NCI-H2029 (cell line): ENCODE data around the gene ARAF.
A peak's percentile ranks its signal among the peaks of the same experiment; 100 is the strongest.

Experiments
- DNase-seq: peaks from one replicate; lab custom pipeline; 2025; lab: John Stamatoyannopoulos, UW

Gene ARAF

DNA sequence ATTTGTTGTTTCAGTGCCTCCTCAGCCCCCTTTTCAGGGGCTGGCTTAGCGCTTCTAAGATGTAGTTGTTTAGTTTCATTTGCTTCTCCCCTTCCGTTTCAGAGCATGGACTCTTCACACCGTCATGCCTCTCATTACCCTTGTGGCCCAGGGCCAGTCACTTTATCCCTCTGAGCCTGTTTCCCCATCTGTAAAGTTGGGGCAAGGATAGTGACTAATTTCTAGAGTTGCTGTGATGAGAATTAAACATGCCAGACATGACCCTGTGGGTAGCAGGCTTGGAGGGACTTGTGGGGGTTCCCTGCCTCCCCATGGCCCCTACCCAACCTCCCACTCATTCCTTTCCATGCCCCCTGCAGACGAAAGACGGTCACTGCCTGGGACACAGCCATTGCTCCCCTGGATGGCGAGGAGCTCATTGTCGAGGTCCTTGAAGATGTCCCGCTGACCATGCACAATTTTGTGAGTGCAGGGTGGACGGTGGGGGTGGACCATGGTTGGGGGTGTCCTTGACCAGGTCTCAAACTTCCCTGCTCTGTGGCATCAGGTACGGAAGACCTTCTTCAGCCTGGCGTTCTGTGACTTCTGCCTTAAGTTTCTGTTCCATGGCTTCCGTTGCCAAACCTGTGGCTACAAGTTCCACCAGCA is 3.6 kb downstream of the ARAF start:
- no peak for DNase-seq

DNA sequence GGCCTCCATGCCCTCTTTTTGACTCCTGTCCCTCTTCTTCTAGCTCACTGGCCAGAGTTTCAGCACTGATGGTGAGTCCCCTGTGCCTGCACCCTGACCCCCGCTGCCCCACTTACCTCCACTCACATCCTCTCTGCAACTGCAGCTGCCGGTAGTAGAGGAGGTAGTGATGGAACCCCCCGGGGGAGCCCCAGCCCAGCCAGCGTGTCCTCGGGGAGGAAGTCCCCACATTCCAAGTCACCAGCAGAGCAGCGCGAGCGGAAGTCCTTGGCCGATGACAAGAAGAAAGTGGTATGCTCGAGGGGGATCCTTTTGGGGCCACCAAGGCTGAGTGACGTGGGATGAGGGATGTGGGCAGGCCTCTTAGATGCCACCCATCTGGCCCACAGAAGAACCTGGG is 5.8 kb downstream of the ARAF start:
- DNase-seq = no peak

DNA sequence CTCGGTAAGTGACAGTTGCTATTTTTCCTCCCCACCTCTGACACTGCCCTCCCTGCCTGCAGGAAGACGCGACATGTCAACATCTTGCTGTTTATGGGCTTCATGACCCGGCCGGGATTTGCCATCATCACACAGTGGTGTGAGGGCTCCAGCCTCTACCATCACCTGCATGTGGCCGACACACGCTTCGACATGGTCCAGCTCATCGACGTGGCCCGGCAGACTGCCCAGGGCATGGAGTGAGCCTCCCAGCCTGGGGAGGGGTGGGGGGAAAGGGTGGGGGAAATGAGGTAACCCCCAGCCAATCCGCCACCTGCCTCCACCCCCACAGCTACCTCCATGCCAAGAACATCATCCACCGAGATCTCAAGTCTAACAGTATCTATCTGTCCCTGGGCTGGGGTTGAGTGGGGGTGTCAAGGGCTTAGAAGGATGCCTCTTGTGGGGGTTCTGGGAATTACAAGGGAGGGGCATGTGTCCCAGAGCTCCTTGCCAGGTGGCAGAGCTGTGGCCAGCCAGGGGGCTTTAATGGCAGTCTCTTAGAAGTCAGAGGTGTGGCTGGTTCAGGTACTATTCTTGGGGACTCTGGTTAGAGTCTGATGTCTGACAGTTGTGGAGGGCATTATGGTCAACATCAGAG is 7.8 kb downstream of the ARAF start:
- no peak for DNase-seq

DNA sequence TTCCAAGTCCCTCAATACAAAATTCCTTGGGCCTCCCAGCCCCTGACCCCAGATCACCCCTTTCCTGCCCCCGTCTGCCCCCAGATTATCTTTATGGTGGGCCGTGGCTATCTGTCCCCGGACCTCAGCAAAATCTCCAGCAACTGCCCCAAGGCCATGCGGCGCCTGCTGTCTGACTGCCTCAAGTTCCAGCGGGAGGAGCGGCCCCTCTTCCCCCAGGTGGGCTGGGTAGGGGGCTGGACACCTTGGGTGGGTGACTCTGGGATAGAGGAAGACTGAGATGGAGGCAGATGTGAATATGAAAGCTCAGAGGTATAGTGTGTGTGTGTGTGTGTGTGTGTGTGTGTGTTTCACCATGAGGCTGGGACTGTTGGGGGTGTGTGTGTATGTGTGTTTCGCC is 9.8 kb downstream of the ARAF start:
- no peak for DNase-seq

DNA sequence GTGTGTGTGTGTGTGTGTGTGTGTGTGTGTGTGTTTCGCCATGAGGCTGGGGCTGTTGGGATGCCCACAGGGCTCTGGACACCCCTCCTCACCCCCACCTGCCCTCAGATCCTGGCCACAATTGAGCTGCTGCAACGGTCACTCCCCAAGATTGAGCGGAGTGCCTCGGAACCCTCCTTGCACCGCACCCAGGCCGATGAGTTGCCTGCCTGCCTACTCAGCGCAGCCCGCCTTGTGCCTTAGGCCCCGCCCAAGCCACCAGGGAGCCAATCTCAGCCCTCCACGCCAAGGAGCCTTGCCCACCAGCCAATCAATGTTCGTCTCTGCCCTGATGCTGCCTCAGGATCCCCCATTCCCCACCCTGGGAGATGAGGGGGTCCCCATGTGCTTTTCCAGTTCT is 10.2 kb downstream of the ARAF start:
- DNase-seq = no peak

DNA sequence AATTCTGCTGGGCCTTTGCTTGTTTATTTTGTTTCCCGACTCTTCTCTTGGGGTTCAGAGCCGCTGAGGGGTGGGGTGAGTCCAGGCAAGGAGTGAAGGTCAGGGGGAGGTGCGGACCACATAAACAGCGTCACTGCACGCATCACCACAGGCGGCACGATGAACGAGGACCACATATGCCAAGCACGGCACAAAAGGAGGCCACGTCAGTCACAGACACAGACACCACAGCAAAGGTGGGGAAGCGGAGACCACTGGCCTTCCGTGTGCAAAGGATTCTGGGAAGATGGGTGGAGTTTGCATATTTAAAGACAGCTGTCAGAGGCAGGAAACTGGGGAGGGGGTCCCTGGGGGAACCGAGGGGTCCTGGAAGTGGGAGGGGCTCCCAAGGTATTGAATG is 10.9 kb downstream of the ARAF start:
- no peak for DNase-seq

DNA sequence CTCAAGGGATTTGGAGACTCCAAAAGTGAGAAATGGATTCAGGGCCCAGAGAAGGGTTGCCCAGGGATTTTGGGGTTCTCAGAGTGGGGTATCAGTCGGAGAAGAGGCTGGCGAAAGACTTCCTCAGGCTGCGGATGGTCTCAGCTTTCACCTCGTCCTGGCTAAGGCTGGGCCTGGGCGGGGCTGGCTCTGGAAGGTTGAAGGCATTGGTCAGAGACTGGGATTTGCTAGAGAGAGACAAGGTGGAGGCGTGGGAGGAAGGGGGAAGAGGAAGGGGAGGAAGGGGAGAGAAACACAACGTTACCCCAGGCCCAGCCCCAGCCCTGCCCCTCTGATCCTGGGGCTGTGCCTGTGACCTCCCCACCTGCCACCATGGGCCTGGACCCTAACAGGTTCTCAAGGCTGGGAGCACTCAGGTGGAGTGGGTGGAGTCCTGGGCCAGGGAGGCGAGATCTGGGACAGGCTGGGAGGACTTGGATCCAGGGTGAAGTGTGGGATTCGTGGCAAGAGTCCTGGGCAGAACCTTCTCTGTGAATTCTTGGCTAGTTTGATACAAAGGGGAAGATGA is 11.9 kb downstream of the ARAF start:
- no peak for DNase-seq

DNA sequence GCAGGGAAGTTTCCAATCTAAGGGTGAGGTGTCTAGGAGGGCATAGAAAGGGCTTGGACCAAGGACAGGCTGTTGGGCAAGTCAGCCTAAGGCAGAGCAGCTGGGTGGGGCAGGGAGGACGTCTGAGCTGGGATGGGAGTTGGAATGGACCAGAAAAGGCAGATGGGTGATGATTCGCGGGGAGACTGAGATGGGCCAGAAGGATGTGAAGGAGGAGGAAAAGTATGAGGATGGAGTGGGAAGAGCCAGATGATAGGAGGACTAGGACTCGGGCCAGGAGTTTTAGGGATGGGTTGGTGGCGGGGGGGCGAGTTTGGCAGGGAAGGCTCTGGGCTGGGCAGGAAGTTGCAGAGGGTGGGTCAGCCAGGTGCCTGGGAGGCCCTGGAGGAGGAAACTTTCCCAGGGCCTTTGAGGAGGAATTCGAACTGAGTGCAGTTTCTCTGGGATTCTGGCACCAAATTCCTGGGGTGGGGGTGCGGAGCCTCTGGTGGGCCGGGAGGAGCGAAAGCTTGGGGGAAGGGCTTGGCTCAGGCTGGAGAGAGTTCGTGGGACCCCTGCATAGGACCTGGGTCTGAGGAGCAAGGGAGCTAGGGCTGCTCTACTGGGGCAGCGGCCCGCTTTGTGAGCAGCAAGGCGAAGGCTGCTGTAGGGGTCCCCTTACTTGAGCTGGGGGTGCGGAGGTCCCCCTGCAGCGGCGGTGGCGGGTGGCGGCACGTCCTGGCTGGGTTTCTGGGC is 12.5 kb downstream of the ARAF start:
- no peak for DNase-seq

DNA sequence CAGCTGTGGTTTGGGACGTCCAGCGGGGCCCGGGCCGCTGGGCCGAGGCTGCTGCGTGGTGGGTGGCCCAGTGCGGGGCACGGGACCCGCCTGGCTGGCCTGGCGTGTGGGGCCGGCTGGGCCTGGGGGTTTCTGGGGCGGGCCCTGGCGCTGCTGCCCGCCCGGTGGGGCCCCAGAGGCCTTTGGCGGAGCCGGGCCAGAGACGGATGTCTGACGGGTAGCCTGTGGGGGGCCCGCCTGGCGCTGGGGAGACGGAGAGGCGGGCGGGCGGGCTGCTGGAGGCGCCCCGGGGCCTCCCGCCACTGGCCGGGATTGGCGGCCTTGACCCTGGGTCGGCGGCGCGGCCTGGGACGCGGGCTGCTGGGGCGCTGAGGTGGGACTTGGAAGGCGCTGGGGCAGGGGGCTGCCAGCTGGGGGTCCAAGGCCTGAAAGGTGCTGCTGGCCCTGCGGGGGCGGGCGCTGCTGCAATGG is 13.1 kb downstream of the ARAF start:
- no peak for DNase-seq

DNA sequence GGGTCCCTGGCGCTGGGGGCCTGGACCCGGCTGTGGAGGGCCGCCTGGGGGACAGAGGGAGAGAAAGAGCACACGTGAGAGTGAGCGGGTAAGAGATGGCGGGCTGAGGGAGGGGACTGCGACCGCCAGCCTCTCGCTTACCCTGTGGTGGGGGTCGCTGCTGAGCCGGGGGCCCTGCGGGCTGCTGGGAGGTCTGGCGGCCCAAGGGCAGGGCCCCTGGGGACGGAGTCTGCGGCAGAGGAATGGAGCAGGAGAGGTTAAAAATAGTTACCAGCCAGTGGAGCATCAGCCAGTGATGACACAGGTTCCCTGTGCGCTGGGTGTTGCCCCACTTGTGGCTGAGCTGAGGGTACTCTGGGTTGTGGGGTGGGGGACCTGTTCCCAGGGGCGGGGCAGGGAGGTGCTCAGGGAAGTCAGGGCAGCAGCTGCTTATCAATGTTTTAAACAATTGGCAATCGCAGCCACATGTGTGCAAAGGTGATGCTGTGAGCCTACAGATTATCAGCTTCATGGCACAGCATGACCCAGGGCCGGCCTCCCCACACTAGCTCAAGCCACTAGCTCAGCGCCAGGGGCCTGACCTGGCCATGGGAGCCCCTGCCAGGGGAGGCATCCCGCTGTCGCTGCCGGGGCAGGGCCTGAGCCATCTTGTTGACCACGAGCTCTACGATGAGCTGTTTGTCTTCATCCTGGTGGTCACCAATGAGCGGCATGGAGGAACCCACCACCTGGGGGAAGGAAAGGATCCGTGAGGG is 13.7 kb downstream of the ARAF start:
- no peak for DNase-seq

DNA sequence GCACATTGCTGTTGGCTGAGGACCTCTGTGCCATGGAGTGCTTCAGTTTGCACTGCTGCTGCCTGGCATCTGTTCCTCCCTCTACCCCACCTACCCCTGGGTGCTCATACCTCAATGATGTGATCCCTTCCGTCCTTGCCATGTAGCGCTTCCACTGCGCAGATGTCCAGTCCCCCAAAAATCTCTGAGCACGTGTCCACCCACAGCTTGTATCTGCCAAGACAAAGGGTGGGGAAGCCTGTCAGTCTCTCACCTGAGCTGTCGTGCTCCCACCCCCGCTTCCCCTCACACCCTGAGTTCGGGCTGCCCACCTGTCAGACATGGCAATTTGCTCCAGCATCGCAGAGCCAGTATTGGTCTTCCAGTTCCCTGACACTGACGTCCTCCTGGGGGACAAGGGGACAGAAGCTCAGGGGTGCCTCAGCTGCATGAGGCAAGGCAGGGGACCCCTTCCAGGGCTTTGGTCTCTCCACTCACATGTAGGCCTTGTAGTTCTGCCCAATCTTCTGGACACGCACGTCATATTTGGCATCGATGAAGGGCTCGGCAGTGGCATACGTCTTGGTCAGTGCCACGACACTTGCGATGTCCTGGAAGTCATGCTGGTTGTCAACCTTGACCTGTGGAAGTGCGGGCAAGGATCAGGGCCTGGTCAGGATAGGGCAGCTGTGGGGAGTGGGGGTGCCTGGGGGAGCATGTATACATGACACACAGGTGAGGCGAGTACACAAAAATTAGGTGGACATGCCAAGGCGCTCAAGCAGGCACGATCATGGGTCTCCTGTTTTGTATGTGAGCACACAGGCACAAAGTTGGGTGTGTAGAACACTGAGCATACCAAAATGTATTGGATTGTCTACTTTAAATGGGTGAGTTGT is 15.3 kb downstream of the ARAF start:
- DNase-seq = no peak

DNA sequence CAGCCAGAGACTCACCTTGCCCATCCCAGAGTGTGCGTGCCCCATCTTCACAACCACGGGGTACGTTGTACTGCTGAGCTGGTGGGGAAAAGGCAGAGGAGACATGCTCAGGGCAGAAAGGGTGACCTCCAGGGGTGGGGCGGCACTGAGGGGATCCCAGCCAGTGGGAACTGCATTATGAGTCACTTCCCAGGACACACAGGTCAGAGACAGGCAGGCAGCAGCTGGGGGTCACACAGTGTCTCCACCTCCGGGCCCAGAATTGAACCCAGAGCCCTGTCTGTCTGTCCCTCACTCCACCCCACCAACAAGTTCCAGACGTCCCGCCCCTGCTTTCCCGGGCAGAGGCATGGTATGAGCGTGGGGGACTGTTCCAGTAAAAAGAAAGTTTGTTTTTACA is 16.4 kb downstream of the ARAF start:
- DNase-seq = no peak

DNA sequence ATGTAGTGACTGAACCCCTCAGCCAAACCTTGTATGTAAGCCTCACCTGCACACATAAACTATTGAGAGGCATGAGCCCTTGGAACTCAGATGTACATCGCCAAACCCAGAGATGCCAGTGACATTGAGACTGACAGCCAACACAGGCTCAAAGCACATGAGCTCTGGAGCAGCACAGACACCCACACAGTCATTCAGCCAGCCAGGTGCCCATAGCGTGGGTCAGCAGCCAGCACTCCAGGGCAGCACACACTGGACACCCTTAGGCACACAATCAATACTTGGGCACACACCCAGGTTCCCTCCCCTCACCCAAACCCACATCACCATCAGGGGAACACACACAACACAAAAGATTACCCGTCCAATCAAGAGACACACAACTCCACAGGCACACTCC is 16.9 kb downstream of the ARAF start:
- DNase-seq = no peak

DNA sequence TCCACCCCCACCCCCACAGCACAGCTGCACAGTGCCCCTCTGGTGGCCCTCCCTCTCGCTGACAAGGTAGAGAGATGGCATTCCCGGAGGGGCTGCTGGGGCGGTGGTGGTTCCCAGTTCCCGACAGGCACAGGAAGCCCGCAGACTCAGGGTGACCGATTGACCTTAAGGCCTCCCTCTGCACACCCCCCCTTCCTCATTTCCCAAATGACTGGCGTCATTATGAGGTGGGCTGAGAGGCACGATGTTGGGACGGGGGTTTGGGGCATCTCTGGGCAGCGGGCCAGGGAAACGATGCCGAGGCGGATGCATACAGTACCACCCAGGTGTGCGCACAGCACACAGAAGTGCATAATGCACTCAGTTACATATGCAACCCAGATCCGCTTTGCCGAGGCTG is 17.7 kb downstream of the ARAF start:
- no peak for DNase-seq

DNA sequence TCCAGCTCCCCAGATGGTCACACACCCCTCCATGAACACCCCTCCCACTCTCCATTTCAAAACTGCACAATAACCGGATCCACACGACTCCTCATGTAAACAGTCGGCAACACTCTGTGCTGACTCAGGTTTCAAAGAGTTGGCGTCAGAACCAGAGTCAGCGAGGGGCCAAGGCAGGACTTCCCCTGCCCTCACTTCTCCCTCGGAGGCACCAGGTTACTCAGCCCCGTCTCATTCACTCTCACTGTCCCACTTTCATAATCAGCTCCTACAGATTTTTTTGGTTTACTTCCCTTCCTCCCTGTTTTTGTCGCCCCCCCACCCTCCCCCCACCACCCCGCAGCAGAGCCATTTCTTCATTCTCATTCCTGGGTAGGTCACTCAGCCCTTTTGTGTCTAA is 18.5 kb downstream of the ARAF start:
- DNase-seq = no peak

DNA sequence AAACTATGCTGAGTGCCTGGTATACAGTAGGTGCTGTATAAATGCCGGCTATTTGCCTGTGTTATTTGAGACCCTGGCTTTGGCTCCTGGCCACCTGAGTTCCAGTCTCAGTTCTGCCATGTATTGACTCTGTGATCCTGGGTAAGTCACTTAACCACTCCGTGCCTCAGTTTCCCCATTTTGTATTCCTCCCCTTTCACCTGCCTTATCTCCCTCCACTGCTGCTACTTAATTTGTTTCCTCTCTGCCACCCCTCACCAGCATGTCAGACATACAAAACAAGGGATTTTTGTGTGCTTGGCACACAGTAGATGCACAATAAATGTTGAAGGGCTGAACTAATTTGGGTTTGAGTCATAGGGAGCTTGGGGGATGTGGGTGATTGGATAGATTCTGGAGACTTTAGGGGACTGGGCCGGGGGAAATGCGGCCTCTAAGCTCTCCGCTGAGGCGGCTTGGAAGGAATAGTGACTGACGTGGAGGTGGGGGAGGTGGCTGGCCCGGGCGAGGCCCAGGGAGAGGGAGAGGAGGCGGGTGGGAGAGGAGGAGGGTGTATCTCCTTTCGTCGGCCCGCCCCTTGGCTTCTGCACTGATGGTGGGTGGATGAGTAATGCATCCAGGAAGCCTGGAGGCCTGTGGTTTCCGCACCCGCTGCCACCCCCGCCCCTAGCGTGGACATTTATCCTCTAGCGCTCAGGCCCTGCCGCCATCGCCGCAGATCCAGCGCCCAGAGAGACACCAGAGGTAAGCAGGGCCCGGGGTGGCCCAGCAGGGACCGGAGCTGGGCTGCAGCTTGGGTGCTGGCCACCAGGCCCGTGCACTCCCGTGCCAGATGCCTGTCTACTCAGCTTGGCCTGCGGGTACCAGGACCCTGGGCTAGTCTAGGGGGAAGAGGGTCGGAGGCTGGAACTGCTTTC is 21.0 kb downstream of the ARAF start, which contains the start of gene TIMP1:
Gene TIMP1 (plus strand): TSS at position 706 of the 917 bp plus-strand sequence. CDS start 980 bp downstream, outside the sequence.
- peak; percentile 86 for DNase-seq

DNA sequence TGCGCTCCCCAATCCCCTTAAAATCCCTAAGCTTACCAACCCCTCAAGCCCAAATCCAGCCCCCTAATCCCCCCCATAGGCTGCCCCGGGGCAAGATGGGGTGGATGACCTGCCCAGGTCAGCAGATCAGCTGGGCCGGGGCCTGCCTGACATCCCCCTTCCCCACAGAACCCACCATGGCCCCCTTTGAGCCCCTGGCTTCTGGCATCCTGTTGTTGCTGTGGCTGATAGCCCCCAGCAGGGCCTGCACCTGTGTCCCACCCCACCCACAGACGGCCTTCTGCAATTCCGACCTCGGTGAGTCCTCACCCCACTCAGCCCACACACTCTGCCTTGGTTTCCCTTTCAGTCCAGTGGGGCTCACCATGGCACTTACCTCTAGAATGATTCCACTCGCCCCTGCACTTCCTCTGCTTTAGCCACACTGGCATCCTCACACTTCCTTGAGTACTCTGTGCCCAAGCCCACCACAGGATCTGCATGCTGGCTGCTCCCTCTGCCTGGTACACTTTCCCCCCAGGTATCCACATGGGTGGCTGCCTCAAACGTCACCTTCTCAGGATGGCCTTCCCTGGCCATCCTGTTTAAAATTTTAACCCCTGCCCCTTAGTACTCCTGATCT is 22.3 kb downstream of the ARAF start:
- DNase-seq = no peak

DNA sequence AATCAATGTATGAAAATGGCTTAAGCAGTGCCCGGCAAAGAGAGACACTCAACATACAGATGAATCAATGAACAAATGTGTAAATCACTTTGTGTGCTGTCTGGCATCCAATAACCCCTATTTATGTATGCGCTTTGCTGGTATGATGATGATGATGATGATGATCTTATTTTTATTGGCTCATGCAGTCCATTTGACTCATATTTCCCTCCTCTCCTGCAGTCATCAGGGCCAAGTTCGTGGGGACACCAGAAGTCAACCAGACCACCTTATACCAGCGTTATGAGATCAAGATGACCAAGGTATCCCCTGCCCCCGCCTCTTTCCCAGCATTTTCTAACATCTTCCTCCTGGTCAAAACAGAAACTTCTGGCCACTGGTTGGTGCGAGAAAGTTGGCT is 23.7 kb downstream of the ARAF start:
- no peak for DNase-seq

DNA sequence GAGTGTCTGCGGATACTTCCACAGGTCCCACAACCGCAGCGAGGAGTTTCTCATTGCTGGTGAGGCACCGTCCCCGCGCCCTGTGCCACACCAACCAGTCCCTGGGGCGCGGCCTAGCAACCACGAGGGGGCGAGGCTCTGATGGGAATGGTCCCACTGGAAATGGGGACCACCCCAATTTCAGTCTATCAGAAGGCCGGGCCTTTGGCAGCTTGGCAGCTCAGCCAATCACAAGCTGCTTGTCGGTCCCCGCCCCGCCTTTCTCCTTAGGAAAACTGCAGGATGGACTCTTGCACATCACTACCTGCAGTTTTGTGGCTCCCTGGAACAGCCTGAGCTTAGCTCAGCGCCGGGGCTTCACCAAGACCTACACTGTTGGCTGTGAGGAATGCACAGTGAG is 24.3 kb downstream of the ARAF start:
- DNase-seq = no peak
